Stimulated activated CD4-positive, alpha-beta T cell treated with anti-CD3 and anti-CD28 coated beads, Interleukin-1b, Interleukin-23, amount 100 ng/mL, for 24 hours (primary cell): ENCODE data around the gene TEPSIN.

Experiments
- DNase-seq, 4 experiments: peaks; one replicate each; pipeline ENCODE4 v3.0.0-alpha.2; 2020; ENCODE audit warnings: low read depth in 4 of 4, low spot score in 1 of 4

Gene TEPSIN

DNA sequence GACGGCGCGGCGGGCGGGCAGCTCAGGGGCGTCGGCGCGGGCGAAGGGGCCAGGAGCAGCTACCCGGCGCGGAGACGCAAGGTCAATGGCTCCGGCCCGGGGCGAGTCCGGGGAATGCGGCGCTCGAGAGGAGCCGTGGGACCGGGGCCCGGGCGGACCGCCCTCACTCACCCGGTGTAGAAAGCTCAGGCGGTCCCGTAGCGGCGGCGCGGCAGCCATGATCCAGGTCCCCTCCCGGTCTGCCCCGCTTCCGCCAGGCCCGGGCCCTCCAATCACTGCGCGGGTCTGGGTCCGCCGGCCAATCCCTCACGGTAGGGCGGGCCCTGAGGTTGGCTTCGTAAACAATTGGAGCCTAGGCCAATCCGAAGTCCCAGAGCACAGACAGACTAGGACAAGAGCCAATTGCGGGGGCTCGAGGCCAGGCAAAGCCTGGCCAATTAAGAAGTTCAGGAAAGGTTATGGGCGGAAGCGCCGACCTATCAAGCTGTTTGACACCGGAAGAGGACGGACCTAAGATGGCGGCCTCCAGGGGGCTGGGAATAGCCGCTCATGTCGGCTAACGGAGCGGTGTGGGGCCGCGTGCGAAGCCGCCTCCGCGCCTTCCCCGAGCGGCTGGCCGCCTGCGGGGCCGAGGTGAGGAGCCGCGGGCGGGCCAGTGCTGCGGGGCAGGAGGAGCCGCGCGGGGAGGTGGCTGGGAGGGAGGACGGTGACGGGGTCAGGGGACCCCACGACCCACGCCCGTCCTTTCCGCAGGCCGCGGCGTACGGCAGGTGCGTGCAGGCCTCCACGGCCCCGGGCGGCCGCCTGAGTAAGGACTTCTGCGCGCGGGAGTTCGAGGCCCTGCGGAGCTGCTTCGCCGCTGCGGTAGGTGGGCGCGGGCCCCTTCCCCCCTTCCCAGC, at the start of gene TEPSIN, which contains the start of gene NDUFAF8:
Gene TEPSIN (minus strand): TSS at position 241 of the 899 bp plus-strand sequence. CDS start 22 bp downstream, at position 219.
Gene NDUFAF8 (plus strand): TSS at position 504 of the 899 bp plus-strand sequence. CDS start 46 bp downstream, at position 550.
- peak; percentile 76 to 92 (median 84) for DNase-seq

DNA sequence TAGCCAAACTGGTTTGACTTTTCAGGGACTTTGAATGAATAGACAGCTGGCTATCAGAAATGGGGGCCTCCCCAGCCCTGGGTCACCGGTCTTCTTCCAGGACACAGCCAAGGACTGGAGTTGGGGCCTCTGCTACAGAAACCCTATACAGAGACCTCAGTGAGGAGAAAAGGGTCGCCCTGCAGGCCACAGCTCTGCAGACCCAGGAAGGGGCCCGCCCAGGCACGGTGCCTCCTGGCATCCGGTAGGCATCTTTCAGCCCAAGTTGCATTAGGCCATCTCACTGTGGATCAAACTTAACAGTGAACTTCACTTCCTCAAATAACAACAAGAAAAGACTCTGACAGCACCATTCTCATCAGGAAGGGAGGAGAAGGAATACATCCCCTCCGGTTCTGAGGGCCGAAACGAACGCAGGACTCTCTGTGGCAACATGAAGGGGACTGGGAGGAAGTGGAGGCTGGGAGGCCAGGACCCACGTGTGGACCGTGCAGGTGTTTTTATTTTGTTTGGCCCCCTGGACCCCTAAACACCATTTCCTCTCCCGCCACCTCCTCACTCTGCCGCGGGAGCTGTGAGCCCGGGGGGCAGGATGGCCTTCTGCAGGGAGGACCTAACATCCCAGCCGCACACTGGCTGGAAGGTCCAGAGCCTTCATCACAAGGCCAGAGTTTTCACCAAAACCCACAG, 49.0 kb upstream of the TEPSIN start:
- DNase-seq: no peak

GRCh38 chr17:81287152-81287551, 48.3 kb upstream of the TEPSIN start:
- DNase-seq: no peak

- no peak for DNase-seq
Measured at GRCh38 chr17:81286491-81287145, 47.8 kb upstream of the TEPSIN start.

GRCh38 chr17:81285894-81286293, 47.0 kb upstream of the TEPSIN start:
- no peak for DNase-seq

- DNase-seq: peak in 3 of 4 experiments; percentile 35 to 60 (median 53)
Measured at GRCh38 chr17:81285179-81285878, 46.5 kb upstream of the TEPSIN start.

DNA sequence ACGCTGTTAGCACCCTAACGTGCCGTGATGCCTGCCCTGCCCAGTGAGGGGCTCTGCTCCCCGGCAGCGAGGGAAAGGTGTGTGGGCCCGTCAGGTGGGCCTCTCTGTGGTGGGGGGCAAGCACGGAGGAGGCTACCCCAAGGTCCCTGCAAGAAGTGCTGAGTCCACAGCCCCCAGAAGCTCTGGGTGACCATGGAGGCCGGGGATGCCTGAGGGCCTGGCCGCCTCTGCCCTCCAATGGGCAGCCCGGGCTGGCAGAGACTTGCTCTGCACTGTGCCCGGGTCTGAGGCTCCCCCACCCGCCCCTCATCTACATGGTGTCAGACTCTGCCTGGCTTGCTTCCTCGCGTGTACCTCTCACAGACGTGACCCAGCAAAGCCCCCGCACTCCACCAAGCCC, 44.0 kb upstream of the TEPSIN start:
- DNase-seq: no peak

- DNase-seq: no peak
Measured at GRCh38 chr17:81282141-81282540, 43.3 kb upstream of the TEPSIN start.

DNA sequence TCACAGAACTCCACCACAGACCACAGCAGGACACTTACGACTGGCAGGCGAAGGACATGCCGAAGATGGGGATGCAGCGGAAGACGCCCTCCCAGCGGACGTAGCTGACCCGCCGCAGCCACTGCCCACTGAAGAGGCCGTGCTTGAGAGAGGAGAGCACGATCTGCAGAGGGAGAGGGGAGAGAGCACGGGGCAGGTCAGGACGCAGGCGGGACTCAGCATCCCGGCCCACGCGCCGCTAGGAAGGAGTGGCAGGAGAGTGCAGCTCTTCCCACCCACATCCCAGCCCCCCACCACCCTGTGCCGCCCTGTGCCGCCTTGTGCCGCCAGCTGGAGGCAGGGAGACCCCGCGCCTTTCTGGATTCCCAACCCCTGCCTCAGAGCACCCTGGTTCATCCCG, 41.7 kb upstream of the TEPSIN start:
- no peak for DNase-seq

DNA sequence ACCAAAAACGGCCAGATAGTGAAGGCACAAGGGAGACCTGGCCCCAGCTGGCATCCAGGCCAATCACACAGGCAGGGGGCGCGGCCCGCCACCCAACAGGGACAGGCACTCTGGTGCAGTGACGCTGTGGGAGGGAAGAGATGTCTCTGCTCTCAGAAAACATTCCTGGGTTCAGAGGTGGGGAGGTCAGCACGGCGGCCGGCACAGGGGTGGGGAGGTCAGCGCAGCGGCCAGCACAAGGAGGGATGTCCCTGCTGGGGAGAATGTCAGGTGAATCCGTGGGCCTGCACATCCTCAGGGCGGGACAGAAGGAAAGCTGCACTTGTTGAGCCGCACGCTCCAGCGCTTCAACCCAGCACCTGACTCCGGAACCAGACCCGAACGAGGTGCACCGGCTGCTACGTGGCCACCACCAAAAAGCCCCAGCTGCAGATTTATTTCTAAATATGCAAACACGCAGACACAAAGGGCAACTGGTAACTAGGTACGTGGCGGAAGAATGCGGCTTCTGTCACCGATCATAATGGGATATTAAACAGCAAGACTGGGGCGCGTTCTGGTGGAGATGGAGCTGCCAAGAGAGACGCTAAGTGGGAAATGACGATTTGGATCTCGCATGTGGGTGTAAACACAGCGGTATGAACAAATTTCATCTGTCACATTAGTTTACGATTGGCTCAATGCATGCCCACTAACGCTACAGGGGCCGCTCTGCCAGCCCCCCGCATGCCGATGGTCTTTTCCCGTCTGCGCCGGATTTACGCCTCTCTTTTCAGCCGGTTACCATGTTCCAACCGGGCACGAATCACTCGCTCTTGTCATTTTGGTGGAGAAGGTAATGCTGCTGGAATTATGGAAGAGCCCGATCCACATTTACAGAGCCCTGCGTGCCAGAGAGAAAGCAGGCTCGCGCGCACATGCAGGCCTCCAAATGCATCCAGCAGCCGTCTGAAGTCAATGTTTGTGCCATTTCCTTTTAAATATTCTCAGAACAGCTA, 40.7 kb upstream of the TEPSIN start:
- no peak for DNase-seq

DNA sequence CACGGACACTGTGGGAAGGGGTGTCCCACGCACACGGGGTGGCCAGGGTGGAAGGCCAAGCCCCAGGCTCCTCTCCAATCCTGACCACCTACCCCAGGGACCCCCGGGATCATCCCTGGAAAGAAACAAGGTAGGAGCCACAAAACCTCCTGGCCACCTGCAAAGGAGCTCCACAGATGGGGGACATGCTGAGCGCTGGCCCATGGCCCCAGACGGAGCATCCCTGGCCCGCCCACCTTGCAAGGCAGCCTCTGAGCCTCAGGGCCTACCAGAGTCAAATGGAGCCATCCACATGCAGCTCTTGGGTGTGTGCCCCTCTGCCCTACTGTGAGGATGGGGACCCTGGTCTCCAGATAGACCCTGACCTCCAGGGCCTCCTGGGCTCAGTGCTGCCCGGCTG, 40.0 kb upstream of the TEPSIN start:
- DNase-seq: no peak

- no peak for DNase-seq
Measured at GRCh38 chr17:81277946-81278693, 39.3 kb upstream of the TEPSIN start.

GRCh38 chr17:81277421-81277820, 38.6 kb upstream of the TEPSIN start:
- DNase-seq: no peak

- DNase-seq: no peak
Measured at GRCh38 chr17:81276781-81277180, 37.9 kb upstream of the TEPSIN start.

GRCh38 chr17:81274471-81274855, 35.6 kb upstream of the TEPSIN start:
- DNase-seq: no peak

GRCh38 chr17:81273698-81274470, 35.0 kb upstream of the TEPSIN start:
- DNase-seq: no peak

DNA sequence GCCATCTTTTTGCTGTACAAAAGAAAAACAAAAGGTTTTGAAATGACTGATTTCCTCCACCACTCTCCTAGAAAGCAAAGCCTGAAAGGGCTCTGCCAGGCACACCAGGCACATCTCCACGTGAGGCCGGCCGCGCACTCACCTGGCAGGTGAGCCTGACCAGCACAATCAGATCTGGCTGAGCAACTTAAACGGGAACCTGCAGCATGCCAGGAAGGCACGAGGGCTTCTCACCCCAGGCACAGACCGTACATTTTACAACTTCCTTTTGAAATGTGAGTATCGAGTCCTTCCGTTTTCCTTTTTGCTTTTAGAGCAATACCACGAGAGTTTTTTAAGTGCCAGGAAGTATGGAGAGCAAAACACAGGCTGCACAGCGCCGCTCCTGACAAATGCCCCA, 33.8 kb upstream of the TEPSIN start:
- no peak for DNase-seq

GRCh38 chr17:81271226-81271625, 32.4 kb upstream of the TEPSIN start:
- DNase-seq: no peak
